GM21528 (cell line): ENCODE results near the gene CFAP99.

Source experiments
- ATAC-seq: cut with Tn5 transposase; IDR thresholded peaks from one replicate; pipeline ENCODE4 v1.9.1; 2021; ENCODE audit warnings: mild to moderate bottlenecking, moderate library complexity; ENCODE audit not compliant: unreplicated experiment, low FRiP score

Gene CFAP99

DNA sequence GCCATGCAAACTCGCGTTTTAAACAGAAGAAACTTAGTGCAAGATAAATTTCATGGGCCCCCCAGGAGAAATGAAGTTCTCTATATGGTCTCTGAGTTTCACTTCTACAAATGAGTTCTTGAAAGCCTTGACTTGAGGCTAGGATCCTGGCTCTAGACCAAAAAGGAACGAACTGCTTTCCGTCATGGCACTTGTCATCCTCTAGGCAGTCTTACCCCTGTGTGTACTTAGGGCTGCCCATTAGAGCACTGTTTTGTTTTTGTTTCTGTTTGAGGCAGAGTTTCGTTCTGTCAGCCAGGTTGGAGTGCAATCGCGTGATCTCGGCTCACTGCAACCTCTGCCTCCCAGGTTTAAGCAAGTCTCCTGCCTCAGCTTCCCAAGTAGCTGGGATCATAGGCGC lies 79.2 kb downstream of the CFAP99 start:
- peak; percentile 88 for ATAC-seq

DNA sequence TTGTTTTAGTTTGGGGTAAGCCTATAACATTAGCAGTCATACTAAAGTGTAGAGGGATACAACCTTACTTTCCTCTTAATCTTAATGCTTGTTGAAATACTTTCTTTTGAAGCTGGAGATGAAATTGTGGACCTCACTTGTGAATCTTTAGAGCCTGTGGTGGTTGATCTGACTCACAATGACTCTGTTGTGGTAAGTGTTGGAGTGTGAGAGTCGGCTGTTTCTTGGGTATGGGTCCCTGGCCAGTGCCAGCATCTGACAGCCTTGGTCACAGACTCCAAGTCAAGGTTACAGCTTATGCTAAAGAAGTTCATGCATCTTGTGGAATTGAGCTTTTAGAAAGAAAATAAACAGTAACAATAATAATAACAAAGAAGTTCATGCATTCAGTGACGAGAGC lies 81.8 kb downstream of the CFAP99 start:
- no peak for ATAC-seq

DNA sequence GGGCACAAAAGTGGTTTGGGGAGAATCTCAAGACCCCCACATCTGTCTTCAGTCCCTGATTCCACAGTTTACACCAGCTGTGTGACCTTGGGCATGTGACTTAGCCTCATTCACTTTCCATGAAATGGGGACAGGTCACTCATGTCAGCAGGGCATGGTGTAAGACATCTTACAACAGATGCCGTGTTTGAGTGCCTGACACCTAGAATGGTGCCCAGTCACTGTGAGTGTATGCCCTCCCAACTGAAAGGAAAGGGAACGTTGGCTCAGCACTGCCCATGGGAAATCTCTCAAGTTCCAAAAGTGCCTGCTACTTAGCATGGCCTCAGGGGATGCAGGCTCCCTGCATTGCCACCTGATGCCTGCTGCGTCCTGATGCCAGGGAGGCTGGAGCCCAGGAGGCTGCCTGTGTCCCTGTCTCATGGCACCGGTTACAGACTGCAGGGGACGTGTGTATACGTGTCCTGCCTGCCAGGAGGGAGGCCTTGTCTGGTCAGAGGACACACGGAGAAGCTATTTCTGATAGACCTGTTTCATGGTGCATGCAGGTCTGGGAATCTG lies 82.4 kb downstream of the CFAP99 start:
- no peak for ATAC-seq

DNA sequence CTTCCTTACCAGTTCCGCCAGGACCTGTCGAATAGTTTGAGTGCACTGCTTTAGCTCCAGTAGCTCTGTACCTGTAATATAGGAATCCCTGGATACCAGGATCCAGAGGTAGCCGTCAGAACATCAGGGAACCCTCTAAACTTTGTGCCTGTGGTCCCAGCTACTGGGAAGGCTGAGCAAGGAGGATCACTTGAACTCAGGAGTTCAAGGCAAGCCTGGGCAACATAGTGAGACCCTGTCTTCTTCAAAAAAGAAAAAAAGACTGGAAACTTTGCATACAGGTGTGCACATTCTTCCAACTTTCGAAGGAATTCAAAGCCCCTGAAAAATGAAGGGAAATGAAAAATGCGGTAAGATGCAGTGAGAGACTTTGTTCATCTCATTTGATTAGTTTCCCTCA lies 85.1 kb downstream of the CFAP99 start:
- no peak for ATAC-seq

DNA sequence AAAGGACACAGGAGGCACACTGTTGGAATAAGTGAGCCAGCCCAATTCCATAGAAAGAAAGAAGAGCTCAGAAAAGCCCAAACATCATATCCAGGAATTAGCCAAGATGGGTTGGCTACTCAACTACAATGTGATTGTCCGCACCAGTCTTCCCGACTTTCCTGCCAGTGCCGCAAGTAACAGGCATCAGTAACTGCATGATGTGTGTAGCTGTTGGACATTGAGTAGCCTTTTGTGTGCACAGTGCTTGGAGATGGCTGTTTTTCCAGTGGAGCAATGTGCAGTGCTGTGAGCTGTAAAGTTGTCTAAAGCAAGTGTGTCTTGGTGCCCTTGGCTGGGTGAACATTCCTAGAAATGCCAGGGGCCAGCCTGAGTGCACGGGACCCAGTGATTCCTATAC lies 88.5 kb downstream of the CFAP99 start:
- no peak for ATAC-seq

DNA sequence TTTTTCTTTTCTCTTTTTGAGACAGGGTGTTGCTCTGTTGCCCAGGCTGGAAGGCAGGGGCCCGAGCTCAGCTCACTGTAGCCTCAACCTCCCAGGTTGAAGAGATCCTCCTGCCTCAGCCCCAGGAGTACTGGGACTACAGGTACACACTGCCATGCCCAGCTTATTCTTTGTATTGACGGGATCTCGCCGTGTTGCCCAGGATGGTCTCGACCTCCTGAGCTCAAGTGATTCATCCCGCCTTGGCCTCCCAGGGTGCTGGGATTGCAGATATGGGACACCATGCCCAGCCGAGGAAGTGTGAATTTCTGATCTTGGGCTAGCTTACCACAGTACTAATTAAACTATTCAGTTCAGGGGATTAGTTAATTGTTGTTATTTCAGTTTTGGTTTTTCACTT lies 89.1 kb downstream of the CFAP99 start:
- no peak for ATAC-seq

DNA sequence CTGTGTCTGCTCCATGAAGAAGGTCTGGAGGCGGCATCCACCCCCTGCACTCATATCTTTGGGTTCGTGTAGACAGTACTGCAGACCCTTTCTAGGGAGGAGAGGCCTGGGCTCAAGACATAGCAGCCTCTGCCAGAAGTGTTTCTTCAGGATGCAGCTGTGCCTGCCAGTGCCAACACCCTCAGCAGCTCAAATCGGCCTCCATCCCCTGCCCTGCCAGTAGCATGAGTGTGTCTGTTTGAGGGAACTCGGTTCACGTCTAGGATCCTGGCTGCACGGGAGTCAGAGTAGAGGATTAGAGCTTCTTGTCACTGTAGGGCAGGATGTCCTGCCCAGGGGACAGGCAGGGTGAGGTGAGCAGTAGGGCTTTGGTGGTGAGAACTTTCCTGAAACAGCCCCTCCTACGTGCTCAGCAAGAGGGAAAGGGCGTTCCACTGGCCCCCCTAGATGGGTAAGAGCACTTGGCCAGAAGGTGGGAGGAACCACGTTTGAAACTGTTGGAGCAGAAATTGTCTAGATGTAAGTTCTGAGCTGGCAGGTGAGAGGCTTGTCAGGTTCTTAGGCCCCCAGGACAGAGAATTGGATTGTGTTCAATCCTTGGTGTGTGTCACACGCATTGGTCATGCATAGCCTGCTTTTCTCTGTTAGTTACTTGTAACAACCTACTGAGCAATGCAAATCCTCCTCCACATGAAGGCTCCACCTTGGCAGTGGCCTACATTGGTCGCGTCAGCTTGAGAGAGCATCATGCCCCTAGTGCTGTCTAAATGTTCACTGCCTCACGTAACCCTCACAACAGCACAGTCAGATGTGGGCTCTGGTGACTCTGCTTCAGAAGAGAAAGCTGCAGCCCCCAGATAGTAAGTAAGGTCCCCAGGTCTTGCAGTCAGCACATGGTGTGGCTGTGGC lies 91.8 kb downstream of the CFAP99 start:
- ATAC-seq: no peak

DNA sequence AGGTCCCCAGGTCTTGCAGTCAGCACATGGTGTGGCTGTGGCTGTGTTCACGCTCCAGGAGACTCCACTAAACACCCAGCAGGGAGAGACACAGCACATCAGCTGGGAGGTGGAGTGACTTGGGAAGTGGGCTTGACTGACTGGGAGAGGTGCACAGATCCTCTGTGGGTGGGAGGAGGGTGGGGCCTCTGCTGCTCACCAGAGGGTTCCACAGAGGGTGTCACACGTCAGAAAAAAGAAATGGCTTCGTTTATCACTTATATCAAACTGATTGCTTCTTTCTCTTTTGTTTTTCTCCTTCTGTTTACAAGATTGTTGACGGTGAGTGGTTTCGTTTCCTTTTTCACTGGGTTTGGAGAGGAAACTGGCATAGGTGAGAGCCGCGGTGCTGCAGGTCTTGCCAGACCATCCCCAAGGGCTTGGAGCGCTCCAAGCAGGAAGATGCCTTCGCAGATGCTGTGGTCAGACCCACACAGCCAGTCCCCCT lies 92.9 kb downstream of the CFAP99 start:
- ATAC-seq: no peak
